Subcutaneous adipose tissue (tissue), 4 donors: ENCODE results near the gene SLC43A2. TPM values are rescaled to one million over a fixed set of nuclear protein-coding genes. Genes with fewer than 3 reads are reported as not detected.

Experiments
- total RNA-seq, 4 donors: library from RNA; depleted of rRNA; stranded (reverse); fragments of >200 nt; gene quantifications; one replicate each; pipeline ENCODE4 v1.1.0, GENCODE V29; 2016
- TF ChIP-seq, protein P1 (sequence below): fragments of 450-650 bp; IDR thresholded peaks from one replicate; pipeline ENCODE4 v1.5.1; 2016; ENCODE audit warnings: low read depth, mild to moderate bottlenecking, control low read depth, antibody characterized with exemption, moderate library complexity

Gene SLC43A2
- total RNA-seq, 4 donors from 2014 or later = 7.3 to 25.6 (median 16.7) TPM

DNA sequence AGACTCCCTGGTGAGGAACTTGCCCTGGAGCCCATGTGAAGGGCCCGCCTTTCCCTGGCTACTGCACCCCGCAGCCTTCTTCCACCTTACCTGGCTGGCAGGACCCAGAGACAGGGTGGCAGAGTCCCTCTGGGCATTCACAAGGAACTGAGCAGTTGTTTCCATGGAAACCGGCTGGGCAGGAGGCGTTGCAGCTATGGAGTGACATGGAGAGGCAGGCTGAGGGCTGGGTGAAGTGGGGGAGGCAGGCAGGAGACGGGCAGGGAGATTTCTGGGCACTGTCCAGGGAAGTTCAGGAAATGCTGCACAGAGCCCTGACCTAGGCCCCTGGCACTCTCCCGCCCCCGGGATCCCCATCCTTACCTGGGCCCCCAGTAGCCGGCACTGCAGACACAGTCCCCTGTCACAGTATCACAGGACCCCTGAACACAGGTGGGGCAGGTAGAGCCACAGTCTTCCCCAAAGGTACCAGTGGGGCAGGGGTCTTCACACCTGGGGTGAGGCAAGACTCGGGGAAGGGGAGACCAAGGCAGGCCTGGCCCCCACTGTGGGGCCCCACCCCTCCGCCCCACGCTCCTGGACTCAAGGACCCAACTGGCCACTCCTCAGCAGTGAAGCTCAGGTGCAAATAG, 11.0 kb upstream of the SLC43A2 start:
- TF ChIP-seq, protein P1, sequence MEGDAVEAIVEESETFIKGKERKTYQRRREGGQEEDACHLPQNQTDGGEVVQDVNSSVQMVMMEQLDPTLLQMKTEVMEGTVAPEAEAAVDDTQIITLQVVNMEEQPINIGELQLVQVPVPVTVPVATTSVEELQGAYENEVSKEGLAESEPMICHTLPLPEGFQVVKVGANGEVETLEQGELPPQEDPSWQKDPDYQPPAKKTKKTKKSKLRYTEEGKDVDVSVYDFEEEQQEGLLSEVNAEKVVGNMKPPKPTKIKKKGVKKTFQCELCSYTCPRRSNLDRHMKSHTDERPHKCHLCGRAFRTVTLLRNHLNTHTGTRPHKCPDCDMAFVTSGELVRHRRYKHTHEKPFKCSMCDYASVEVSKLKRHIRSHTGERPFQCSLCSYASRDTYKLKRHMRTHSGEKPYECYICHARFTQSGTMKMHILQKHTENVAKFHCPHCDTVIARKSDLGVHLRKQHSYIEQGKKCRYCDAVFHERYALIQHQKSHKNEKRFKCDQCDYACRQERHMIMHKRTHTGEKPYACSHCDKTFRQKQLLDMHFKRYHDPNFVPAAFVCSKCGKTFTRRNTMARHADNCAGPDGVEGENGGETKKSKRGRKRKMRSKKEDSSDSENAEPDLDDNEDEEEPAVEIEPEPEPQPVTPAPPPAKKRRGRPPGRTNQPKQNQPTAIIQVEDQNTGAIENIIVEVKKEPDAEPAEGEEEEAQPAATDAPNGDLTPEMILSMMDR = no peak

DNA sequence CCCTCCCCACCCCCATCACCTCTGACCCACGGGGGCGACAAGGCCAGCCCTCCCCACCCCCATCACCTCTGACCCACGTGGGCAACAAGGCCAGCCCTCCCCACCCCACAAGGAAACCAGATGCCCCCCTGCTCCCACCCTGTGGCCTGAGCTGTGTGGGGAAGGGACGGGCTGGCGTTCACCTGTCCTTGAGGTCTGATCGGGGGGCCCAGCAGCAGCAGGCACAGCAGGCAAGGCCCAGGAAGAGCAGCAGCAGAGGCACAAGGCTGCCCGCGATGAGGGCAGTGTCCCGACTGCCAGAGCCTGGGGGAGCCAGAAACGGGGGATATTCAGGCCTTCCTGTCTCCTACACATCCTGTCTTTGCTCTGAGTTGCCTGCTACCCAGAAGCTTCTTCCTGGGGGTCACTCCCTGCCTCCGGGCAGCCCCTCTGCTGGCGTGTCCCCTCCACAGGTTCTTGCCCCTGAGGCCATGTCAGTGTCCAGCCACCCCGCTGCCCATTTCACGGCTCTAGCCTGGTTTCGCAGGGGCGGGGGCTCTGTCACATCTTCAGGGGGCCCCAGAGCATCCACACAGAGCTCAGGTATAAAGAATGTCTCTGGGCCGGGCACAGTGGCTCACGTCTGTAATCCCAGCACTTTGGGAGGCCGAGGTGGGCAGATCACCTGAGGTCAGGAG, 10.1 kb upstream of the SLC43A2 start:
- TF ChIP-seq, protein P1 = no peak

DNA sequence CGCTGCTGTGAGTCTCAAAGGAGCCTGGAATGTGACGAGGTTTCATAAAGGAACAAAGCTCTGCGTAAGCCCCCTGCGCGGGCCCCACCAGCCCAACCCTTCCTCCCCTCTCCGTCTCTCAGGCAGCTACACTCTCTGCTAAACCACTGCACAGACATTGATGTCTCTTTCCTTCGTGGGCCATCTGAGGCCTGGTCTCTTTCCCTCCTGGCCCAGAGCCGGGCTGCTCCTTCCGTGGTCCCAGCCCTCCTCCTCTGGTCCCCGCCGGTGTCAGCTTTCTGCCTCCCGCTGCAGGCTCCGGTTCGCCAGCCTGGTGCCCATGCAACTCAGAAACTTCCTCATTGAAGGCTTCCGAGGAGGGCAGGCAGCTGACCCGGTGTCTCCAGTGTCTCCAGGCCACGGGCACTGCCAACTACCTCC, 9.5 kb upstream of the SLC43A2 start:
- TF ChIP-seq, protein P1 = no peak

DNA sequence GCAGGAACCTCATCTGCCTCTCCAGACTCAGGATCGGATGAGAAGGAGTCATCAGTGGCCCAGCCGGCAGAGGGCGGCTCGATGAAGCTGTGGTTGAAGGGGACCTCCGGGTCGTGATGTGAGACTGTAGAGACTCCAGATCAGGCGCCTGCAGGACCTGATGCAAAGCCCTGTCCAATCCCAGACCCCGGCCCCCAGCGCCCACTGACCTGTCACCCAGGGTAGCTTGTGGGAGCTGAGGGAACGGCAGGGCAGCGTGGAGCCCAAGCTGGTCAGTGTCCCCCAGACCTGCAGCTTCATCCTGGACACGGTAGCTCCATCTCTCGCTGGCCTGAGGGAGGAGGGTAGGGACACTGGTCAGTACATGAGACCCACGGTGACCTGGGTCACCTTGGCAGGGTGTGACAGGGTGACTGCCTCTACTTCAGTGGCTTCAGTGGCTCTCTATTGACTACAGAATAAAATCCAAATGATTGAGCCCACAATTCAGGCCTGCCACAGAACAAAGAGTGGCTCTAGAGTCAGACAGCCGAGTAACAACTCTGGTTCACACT, 8.2 kb upstream of the SLC43A2 start:
- TF ChIP-seq, protein P1 = no peak

DNA sequence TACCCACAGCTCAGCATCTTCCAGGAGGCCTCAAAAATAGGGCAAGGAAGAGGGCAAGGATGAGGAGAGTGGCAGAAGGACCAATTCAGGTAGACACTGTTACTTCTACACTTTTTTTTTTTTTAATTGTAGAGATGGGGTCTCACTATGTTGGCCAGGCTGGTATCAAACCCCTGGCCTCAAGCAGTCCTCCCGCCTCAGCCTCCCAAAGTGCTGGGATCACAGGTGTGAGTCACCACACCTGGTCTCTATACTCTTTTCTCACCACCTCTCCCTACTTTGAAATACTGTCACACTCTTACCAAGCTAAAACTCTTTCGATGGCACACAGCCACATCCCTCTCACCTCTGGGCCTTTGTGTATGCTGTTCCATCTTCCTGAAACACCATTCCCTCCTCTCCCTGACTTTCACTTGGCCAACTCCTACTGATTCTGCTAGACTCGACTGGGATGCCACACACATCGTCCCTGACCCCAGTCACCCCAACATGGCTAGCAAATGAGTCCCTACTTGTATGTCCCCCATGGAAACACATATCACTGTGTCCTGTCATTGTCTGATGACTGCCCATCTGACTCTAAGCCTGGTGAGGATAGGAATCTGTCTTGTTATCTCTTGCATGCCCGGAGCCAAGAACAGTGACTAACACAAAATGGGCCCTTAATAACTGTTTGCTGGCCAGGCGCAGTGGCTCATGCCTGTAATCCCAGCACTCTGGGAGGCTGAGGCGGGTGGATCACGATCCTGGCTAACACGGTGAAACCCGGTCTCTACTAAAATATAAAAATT, 7.2 kb upstream of the SLC43A2 start:
- TF ChIP-seq, protein P1 = no peak

DNA sequence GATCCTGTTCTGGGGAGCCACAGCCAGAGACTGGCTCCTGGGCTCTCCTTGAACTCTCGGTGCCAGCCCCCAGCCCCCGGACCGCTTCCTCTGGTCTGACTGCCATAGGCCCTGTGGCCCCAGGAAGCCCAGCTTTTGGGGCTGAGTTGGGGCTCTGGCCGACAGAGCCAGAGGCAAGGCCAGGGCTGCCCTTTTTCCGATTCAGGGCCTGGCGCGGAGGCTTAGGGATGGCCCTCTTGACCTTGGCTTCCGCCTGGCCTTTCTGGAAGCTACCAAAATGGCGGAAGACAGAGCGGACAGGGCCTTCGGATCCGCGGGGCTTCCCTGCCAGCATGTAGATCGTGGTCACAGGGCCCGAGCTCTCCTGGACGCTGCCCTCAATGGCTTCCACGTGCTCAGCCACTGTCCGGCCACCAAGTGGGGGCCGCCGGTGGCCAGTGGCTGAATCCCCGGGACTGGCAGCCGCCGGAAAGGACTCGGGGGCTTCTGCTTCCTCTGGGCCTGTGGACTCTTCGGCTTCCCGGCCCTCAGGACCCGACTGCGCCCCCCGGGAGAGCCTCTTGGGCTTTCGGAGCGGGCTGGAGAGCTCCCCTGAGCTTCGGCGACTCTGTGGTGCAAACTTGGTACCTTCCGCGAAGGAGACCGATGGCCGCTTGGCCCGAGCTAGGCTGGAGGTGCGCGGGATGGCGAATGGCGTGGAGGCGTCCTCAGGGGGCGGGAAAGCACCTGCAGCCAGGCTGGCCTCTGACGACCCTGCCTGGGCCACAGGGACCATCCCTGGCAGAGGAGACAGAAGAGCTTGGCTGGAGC, 6.4 kb upstream of the SLC43A2 start:
- TF ChIP-seq, protein P1 = no peak
